Choroid plexus epithelial cell (primary cell): Measurements from ENCODE around the gene CRIP1.

Experiments
- DNase-seq: peaks from one replicate; pipeline ENCODE4 v3.0.0-alpha.2; 2010; ENCODE audit warnings: low read depth
- H3K4me3 ChIP-seq: 2 replicates; pipeline ENCODE4 v1.5.1; 2011; ENCODE audit warnings: low read depth, mild to moderate bottlenecking, control low read depth, low read length, moderate library complexity
- CTCF ChIP-seq: conservative IDR thresholded peaks from 2 replicates; pipeline ENCODE4 v1.5.1; 2011; ENCODE audit warnings: low read depth, mild to moderate bottlenecking, control low read depth, inconsistent platforms, low read length, moderate library complexity

CRIP1 gene

GRCh38 chr14:105492971-105493871 is 6.5 kb downstream of the CRIP1 start:
- H3K4me3 ChIP-seq, result no peak overlapping the region
- no peak for DNase-seq
- no peak for TF ChIP-seq CTCF

GRCh38 chr14:105493921-105494605 is 7.4 kb downstream of the CRIP1 start:
- H3K4me3 ChIP-seq, result no peak overlapping the region
- DNase-seq, result no peak
- TF ChIP-seq CTCF, result no peak

- no peak for DNase-seq
- no peak overlapping the region for H3K4me3 ChIP-seq
These were observed 7.9 kb downstream of the CRIP1 start for GRCh38 chr14:105494606-105494929.

GRCh38 chr14:105495101-105495989 is 8.7 kb downstream of the CRIP1 start:
- no peak overlapping the region for H3K4me3 ChIP-seq
- no peak for TF ChIP-seq CTCF
- no peak for DNase-seq

More at GRCh38 chr14:105494606-105494929, 7.9 kb downstream of the CRIP1 start:
- no peak for TF ChIP-seq CTCF

- no peak for DNase-seq
- H3K4me3 ChIP-seq, result no peak overlapping the region
- no peak for TF ChIP-seq CTCF
These were observed 9.5 kb downstream of the CRIP1 start for GRCh38 chr14:105495990-105496830.
